GM12891 (cell line): ENCODE results near the gene GABRR2.
A peak's percentile ranks its signal among the peaks of the same experiment; 100 is the strongest.

ENCODE experiments used
- DNase-seq: peaks from one replicate; pipeline ENCODE4 v3.0.0; 2011; ENCODE audit warnings: low spot score; ENCODE audit not compliant: insufficient read length
- FAIRE-seq: peaks from 2 replicates; lab custom pipeline; 2011; peaks lifted over from hg19 to GRCh38; lab: Jason Lieb, UNC
- PAX5 ChIP-seq: IDR thresholded peaks from 2 replicates; pipeline ENCODE4 v1.6.1; 2011; ENCODE audit warnings: low read length, moderate library complexity, mild to moderate bottlenecking; ENCODE audit not compliant: insufficient read depth, severe bottlenecking
- POLR2A ChIP-seq: IDR thresholded peaks from 2 replicates; pipeline ENCODE4 v1.6.1; 2011; ENCODE audit warnings: low read depth, low read length, control low read depth
- POLR2AphosphoS5 ChIP-seq: IDR thresholded peaks from 2 replicates; pipeline ENCODE4 v1.6.1; 2011; ENCODE audit warnings: low read depth, low read length, control low read depth
- POU2F2 ChIP-seq: IDR thresholded peaks from 2 replicates; pipeline ENCODE4 v1.6.1; 2011; ENCODE audit warnings: low read depth, mild to moderate bottlenecking, control low read depth, low read length, moderate library complexity
- SPI1 ChIP-seq: IDR thresholded peaks from 2 replicates; pipeline ENCODE4 v1.6.1; 2011; ENCODE audit warnings: low read depth, low read length, control low read depth
- TAF1 ChIP-seq: IDR thresholded peaks from 2 replicates; pipeline ENCODE4 v1.6.1; 2011; ENCODE audit warnings: low read depth, low read length, control low read depth

Gene GABRR2

DNA sequence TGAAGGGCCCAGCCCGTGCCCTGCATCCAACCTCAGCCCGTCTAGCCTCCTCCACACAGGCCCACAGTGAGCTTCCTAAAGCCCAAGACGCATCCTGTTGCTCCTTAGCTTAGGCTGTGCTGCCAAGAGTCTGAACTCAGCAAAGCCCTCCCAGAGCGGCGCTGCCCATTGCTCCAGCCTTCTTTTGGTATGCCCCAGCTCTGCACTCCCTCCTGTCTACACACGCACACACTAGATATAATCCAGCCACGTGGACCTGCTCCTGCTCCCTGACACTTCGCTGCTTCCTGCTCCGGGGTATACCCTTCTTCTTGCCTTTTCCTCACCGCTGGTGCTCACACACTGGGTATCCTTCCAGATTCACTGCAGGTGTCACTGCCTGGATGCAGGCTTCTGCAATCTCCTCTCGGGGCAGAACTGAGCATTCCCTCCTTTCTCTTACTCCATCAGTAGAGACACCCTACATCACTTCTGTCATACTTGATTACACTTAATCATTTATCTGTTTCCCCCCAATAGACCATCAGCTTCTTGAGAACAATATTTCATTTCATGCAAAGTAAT, 23.8 kb downstream of the GABRR2 start:
- FAIRE-seq (no peak), DNase-seq (no peak)
- no peak for TF ChIP-seq POLR2A
- TF ChIP-seq TAF1 = no peak
- TF ChIP-seq POLR2AphosphoS5 = no peak
- no peak for TF ChIP-seq POU2F2
- no peak for TF ChIP-seq PAX5
- no peak for TF ChIP-seq SPI1

GRCh38 chr6:89290401-89291155, 24.5 kb downstream of the GABRR2 start:
- TF ChIP-seq POU2F2 (no peak), TAF1 (no peak), POLR2A (no peak), PAX5 (no peak), POLR2AphosphoS5 (no peak), SPI1 (no peak)
- no peak for FAIRE-seq
- no peak for DNase-seq

DNA sequence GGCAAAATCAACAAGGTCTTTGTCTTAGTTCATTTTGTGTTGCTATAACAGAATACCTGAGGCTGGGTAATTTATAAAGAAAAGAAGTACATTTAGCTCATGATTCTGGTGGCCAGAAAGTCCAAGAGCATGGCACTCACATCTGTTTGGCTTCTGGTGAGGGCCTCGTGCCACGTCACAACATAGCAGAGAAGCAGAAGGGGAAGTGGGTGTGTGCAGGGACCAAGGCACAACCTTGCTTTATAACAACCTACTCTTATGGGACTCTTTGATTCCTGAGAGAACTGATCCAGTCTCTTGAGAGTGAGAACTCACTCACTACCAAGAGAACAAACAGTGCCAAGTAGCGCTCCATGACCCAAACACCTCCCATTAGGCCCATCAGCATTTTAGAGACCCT, 25.4 kb downstream of the GABRR2 start:
- TF ChIP-seq POLR2A = no peak
- no peak for TF ChIP-seq TAF1
- TF ChIP-seq POU2F2 = no peak
- peak; percentile 63 for TF ChIP-seq SPI1
- no peak for TF ChIP-seq POLR2AphosphoS5
- no peak for TF ChIP-seq PAX5
- no peak for FAIRE-seq

GRCh38 chr6:89287351-89288028, 27.6 kb downstream of the GABRR2 start:
- DNase-seq (no peak), FAIRE-seq (no peak)
- TF ChIP-seq SPI1 = no peak
- TF ChIP-seq TAF1 = no peak
- no peak for TF ChIP-seq POLR2A
- TF ChIP-seq PAX5 = no peak
- no peak for TF ChIP-seq POLR2AphosphoS5
- no peak for TF ChIP-seq POU2F2

More for the DNA sequence above, 25.4 kb downstream of the GABRR2 start:
- DNase-seq = no peak

GRCh38 chr6:89286516-89286915, 28.6 kb downstream of the GABRR2 start:
- FAIRE-seq (no peak), DNase-seq (no peak)
- TF ChIP-seq POU2F2 = no peak
- TF ChIP-seq TAF1 = no peak
- no peak for TF ChIP-seq POLR2AphosphoS5
- no peak for TF ChIP-seq POLR2A
- no peak for TF ChIP-seq PAX5

DNA sequence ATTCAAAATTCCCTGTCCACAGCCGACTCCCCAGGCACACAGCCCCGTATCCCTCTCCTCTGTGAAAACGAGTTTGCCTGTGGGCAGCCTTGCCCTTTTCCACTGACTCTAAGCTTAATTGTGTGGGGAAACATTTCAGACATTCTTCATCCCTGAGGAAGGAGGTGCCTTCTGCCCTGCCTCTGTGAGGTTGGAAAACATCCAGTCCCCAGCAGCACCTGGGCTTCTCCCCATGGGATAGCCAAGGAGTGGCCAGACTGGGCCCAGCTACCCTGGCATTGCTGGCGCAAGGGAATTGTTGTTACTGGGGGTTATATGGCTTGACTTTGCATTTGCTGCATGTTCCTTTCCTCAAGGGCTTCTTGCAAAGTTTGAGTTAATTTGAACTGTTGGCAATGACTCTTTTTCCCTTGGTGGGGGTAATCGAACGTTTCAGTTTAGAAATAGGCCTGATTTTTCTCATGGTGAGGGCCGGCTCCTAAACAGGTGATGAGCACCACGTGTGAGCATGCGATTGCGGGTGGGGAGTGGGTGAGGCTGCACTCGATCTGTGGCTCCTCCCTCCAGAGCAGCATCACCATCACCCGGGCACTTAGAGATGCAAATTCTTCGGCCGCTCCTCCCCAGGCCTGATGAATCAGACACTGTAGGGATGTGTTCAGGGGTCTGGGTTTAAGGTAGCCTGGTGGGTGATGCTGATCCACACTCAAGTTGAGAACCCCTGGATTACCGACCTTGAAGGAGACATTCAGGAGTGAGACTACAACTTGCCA, 29.9 kb downstream of the GABRR2 start:
- FAIRE-seq (no peak), DNase-seq (no peak)
- TF ChIP-seq PAX5 = no peak
- TF ChIP-seq SPI1 = no peak
- TF ChIP-seq POLR2A = no peak
- no peak for TF ChIP-seq TAF1
- TF ChIP-seq POLR2AphosphoS5 = no peak
- no peak for TF ChIP-seq POU2F2

DNA sequence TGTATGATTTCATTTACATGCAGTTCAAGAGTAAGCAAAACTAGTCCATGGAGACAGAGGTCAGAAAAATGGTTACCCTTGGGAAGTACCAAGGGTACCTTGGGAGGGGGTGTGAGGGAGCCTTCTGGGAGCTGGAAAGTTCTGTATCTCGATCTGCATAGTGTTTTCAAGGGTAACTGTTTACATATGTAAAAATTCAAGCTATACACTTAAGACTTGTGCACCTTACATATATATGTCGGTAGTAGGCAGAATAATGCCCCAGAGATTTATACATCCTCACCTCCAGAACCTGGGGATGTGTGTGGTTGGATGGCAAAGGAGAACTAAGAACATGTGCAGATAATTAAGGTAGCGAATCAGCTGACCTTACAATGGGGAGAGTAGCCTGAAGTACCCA, 31.0 kb downstream of the GABRR2 start:
- DNase-seq (no peak), FAIRE-seq (peak; percentile 70)
- TF ChIP-seq POU2F2 (no peak), PAX5 (no peak), POLR2A (no peak), SPI1 (no peak), POLR2AphosphoS5 (no peak), TAF1 (no peak)

DNA sequence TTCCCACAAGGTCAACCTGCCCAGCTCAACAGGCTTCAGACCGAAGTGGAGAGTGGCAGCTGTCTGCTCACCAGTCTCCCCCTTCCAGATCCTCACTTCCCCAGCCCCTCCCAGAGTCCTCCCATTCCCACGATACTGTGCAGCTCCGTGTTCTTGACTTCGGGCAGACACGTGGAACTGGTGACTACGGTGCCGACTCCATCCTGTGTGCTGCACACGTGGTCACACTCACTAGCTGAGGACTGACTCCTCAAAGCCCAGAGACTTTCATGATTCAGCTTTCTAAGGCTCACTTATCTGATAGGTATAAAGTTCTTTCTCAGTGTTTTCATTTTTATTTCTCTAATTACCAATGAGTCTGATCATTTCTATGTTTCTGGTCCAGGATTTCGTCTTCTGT, 32.4 kb downstream of the GABRR2 start:
- FAIRE-seq = no peak
- no peak for DNase-seq
- no peak for TF ChIP-seq POLR2AphosphoS5
- TF ChIP-seq POU2F2 = no peak
- no peak for TF ChIP-seq SPI1
- no peak for TF ChIP-seq POLR2A
- no peak for TF ChIP-seq TAF1
- no peak for TF ChIP-seq PAX5

DNA sequence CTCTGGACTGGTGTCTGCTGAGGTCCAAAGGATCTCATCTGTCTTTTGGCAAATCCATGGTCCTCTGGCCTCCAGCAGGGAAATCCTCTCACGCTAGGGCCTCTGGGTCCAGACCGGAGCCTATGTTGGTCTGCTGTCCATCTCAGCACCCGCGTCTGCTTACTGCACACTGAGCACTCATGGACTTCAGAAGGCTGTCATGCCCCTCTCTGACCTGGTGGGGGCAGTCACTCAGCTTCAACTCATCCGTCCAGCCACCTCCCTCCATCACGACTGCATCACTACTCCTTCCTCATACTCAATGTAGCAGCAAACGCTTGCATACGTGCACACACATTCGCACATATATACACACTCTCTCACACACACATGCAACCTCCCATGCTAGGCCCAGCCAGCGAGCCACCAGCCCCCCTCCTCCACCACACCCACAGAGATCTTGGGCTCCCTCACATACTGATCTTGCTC, 33.3 kb downstream of the GABRR2 start:
- peak; percentile 98 for FAIRE-seq
- DNase-seq = peak; percentile 75
- TF ChIP-seq POLR2AphosphoS5 (no peak), SPI1 (no peak), TAF1 (no peak), PAX5 (no peak), POLR2A (no peak), POU2F2 (no peak)
